ENCODE results near the gene NEURL1. TPM values are rescaled to one million over a fixed set of nuclear protein-coding genes. Genes with fewer than 3 reads are reported as not detected.

NEURL1 gene
- total and polyA plus RNA-seq, 2 donors, result 1.6 to 3.0 TPM

DNA sequence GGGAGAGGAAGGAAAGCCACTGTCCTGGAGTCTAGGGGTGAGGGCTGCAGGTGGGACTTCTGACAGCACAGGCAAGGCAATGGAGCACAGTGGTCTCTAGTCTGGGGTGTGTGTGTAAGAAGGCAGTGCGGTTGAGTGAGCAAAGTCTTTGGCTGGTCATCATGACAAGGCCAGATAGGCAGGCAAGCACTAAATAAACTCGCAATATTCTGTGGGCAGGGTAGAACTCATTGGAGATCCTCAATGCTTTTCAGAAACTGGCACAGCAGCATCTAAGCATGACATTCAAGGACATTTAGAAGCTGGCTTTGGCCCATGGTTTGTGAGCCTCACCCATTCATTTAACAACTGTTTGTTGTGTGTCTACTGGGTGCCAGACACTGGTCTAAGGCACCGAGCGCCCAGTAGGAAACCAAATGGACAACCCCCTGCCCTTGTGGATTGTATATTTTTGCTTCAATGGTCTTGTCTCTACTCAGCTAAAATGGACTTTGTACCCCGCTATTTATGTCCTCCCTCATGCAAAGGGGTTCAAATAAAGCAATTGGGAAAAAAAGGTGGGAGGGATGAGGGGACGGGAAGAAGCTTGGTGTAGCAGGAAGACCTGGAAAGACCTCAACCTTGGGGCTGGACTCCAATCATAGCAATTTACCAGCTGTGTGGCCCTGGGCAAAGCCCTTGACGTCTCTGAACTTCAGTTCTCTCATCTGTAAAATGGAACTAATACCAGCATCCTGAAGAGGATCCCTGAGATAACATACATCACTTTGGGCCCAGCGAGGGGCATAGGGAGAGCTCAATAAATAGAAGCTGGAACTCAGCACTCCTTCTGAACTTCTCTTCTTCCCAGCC is 116.0 kb downstream of the NEURL1 start:
- WGBS, result 98% methylated on average over 8 of the region's 8 CpGs
- H3K4me1 ChIP-seq (ENCODE audit: control insufficient read depth in 2 of 2, insufficient read depth in 2 of 2, low read length in 2 of 2), result no peaks in the 10 kb centered on the region
- no peaks in the 10 kb centered on the region for H3K9me3 ChIP-seq (ENCODE audit: control insufficient read depth in 2 of 2, insufficient read depth in 1 of 2, low read length in 1 of 2)
- H3K27me3 ChIP-seq (ENCODE audit: control insufficient read depth in 2 of 2, insufficient read depth in 1 of 2, low read length in 1 of 2), result no peaks in the 10 kb centered on the region
- no peak overlapping the region for H3K4me3 ChIP-seq (ENCODE audit: low read length in 2 of 2)
- peaks cover 8% of the 10 kb centered on the region in 2 donors for H3K36me3 ChIP-seq (ENCODE audit: control insufficient read depth in 2 of 2, insufficient read depth in 2 of 2, low read length in 1 of 2)
- H3K27ac ChIP-seq (ENCODE audit: low read depth in 1 of 2, low read length in 1 of 2), result no peak overlapping the region
- DNase-seq (ENCODE audit: low read depth in 6 of 9, low spot score in 9 of 9), result no peak

DNA sequence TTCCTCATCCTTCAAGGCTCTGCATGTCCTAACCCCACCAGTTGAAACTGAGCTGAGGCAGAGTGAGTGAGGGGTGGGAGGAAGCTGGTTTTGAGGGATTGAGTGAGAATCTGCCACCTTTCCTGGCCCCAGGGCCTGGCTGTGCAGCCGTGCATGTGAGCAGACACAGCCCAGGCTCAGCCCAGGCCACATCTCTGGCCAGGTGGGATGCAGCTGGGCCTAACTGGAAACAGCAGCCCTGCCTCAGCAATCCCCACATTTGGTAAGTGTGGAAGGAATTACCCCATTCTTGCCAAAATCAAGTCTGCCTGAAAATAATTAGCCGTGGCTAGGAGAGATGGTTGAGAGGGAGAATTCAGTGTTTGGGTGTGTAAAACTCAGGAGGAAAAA is 116.6 kb downstream of the NEURL1 start:
- peaks cover 0 to 2% of the 10 kb centered on the region in 2 donors for H3K4me1 ChIP-seq (ENCODE audit: control insufficient read depth in 2 of 2, insufficient read depth in 2 of 2, low read length in 2 of 2)
- no peak overlapping the region for H3K27ac ChIP-seq (ENCODE audit: low read depth in 1 of 2, low read length in 1 of 2)
- DNase-seq (ENCODE audit: low read depth in 6 of 9, low spot score in 9 of 9), result no peak
- peaks cover 6 to 8% of the 10 kb centered on the region in 2 donors for H3K36me3 ChIP-seq (ENCODE audit: control insufficient read depth in 2 of 2, insufficient read depth in 2 of 2, low read length in 1 of 2)
- no peaks in the 10 kb centered on the region for H3K27me3 ChIP-seq (ENCODE audit: control insufficient read depth in 2 of 2, insufficient read depth in 1 of 2, low read length in 1 of 2)
- H3K4me3 ChIP-seq (ENCODE audit: low read length in 2 of 2), result no peak overlapping the region
- no peaks in the 10 kb centered on the region for H3K9me3 ChIP-seq (ENCODE audit: control insufficient read depth in 2 of 2, insufficient read depth in 1 of 2, low read length in 1 of 2)
- 96% methylated on average over 2 of the region's 2 CpGs for WGBS

DNA sequence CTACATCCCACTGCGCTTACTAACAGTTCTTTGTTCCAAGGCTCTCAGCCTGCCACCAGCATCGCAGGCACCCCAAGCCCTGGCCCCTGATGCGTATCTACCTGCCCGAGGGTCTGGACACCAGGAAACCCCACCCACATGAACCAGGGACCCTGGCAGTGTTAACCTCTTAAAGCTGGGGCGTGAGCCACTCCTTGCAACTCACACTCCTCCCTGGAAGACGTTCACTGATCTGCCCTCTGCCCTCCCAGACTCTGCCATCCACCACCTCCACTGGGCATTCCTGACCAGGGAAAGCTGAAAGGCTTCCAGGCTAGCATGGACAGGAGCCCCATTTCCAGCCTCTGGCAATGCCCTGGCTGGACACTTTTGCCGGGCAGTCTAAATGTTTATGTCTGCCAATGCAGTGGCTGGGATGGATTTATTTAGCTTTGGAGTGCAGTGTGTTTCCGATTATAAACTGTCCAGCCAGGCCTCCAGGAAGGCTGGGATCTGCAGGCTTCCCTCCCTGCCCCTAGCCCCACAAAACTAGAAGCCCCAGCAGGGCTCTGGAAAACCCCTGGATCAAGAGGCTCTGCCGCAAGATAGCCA is 117.5 kb downstream of the NEURL1 start:
- H3K36me3 ChIP-seq (ENCODE audit: control insufficient read depth in 2 of 2, insufficient read depth in 2 of 2, low read length in 1 of 2), result peaks cover 6 to 8% of the 10 kb centered on the region in 2 donors
- H3K4me3 ChIP-seq (ENCODE audit: low read length in 2 of 2), result no peak overlapping the region
- H3K4me1 ChIP-seq (ENCODE audit: control insufficient read depth in 2 of 2, insufficient read depth in 2 of 2, low read length in 2 of 2), result peaks cover 0 to 2% of the 10 kb centered on the region in 2 donors
- DNase-seq (ENCODE audit: low read depth in 6 of 9, low spot score in 9 of 9), result no peak
- no peaks in the 10 kb centered on the region for H3K9me3 ChIP-seq (ENCODE audit: control insufficient read depth in 2 of 2, insufficient read depth in 1 of 2, low read length in 1 of 2)
- WGBS, result 94% methylated on average over 9 of the region's 9 CpGs
- H3K27me3 ChIP-seq (ENCODE audit: control insufficient read depth in 2 of 2, insufficient read depth in 1 of 2, low read length in 1 of 2), result no peaks in the 10 kb centered on the region
- no peak overlapping the region for H3K27ac ChIP-seq (ENCODE audit: low read depth in 1 of 2, low read length in 1 of 2)

GRCh38 chr10:103612462-103613365 is 119.2 kb downstream of the NEURL1 start:
- DNase-seq (ENCODE audit: low read depth in 6 of 9, low spot score in 9 of 9), result no peak
- Histone ChIP-seq H3K9me3 (ENCODE audit: control insufficient read depth in 2 of 2, insufficient read depth in 1 of 2, low read length in 1 of 2) (no peaks in the 10 kb centered on the region), H3K27me3 (ENCODE audit: control insufficient read depth in 2 of 2, insufficient read depth in 1 of 2, low read length in 1 of 2) (no peaks in the 10 kb centered on the region), H3K4me1 (ENCODE audit: control insufficient read depth in 2 of 2, insufficient read depth in 2 of 2, low read length in 2 of 2) (peaks cover 0 to 2% of the 10 kb centered on the region in 2 donors), H3K4me3 (ENCODE audit: low read length in 2 of 2) (no peak overlapping the region), H3K36me3 (ENCODE audit: control insufficient read depth in 2 of 2, insufficient read depth in 2 of 2, low read length in 1 of 2) (peaks cover 8 to 10% of the 10 kb centered on the region in 2 donors), H3K27ac (ENCODE audit: low read depth in 1 of 2, low read length in 1 of 2) (no peak overlapping the region)
- 96% methylated on average over 17 of the region's 17 CpGs for WGBS

GRCh38 chr10:103613616-103614015 is 120.1 kb downstream of the NEURL1 start:
- H3K27ac ChIP-seq (ENCODE audit: low read depth in 1 of 2, low read length in 1 of 2), result no peak overlapping the region
- no peaks in the 10 kb centered on the region for H3K27me3 ChIP-seq (ENCODE audit: control insufficient read depth in 2 of 2, insufficient read depth in 1 of 2, low read length in 1 of 2)
- DNase-seq (ENCODE audit: low read depth in 6 of 9, low spot score in 9 of 9), result no peak
- peaks cover 0 to 2% of the 10 kb centered on the region in 2 donors for H3K4me1 ChIP-seq (ENCODE audit: control insufficient read depth in 2 of 2, insufficient read depth in 2 of 2, low read length in 2 of 2)
- peaks cover 8 to 10% of the 10 kb centered on the region in 2 donors for H3K36me3 ChIP-seq (ENCODE audit: control insufficient read depth in 2 of 2, insufficient read depth in 2 of 2, low read length in 1 of 2)
- no peaks in the 10 kb centered on the region for H3K9me3 ChIP-seq (ENCODE audit: control insufficient read depth in 2 of 2, insufficient read depth in 1 of 2, low read length in 1 of 2)
- WGBS, result 97% methylated on average over 2 of the region's 2 CpGs
- H3K4me3 ChIP-seq (ENCODE audit: low read length in 2 of 2), result no peak overlapping the region

GRCh38 chr10:103614306-103615158 is 121.0 kb downstream of the NEURL1 start:
- H3K27ac ChIP-seq (ENCODE audit: low read depth in 1 of 2, low read length in 1 of 2), result no peak overlapping the region
- no peak overlapping the region for H3K4me3 ChIP-seq (ENCODE audit: low read length in 2 of 2)
- H3K27me3 ChIP-seq (ENCODE audit: control insufficient read depth in 2 of 2, insufficient read depth in 1 of 2, low read length in 1 of 2), result no peaks in the 10 kb centered on the region
- H3K4me1 ChIP-seq (ENCODE audit: control insufficient read depth in 2 of 2, insufficient read depth in 2 of 2, low read length in 2 of 2), result peaks cover 0 to 2% of the 10 kb centered on the region in 2 donors
- no peak for DNase-seq (ENCODE audit: low read depth in 6 of 9, low spot score in 9 of 9)
- WGBS, result 95% methylated on average over 14 of the region's 14 CpGs
- peaks cover 8 to 10% of the 10 kb centered on the region in 2 donors for H3K36me3 ChIP-seq (ENCODE audit: control insufficient read depth in 2 of 2, insufficient read depth in 2 of 2, low read length in 1 of 2)
- H3K9me3 ChIP-seq (ENCODE audit: control insufficient read depth in 2 of 2, insufficient read depth in 1 of 2, low read length in 1 of 2), result no peaks in the 10 kb centered on the region

DNA sequence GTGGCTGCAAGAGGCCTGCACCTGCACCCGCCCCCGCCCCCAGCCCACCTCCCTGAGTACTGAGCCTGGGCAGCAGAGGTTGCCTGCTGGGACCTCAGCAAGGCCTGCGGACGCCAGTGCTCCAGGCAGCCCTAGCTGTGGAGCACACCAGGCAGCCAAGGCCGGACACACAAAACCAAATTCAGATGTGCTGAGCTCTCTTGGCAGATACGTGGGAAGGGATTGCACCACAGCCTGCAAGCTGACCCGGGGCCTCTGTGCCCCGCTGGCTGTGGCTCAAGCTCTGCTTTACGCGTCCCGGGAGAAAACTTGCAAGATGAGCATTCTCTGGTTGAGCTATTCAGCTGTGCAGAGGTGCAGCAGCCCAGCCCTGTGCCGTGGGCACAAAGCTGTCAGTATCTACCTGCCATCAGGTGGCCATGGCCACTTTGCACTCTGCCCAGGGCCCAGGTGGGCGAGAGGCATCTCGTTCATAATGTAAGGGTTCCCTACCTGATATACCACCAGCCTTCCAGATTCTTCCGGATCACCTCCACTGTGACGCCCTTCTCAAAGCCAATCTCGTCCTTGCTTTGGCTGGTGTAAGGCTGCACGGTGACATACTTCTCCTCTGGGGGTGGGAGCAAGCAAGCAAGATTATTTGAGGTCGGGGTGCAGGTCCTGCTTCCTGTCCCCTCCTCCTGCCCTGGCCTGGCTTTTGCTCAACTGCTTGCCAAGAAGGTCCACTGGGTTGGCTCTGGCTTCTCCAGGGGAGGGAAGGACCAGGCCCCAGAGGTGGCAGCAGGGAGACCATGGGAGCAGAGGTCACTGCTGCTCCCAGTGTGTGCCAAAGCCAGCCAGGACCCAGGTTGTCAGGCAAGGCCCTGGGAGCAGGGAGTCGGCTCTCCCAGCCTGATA is 123.4 kb downstream of the NEURL1 start:
- peaks cover 1 to 2% of the 10 kb centered on the region in 2 donors for H3K4me1 ChIP-seq (ENCODE audit: control insufficient read depth in 2 of 2, insufficient read depth in 2 of 2, low read length in 2 of 2)
- no peaks in the 10 kb centered on the region for H3K27me3 ChIP-seq (ENCODE audit: control insufficient read depth in 2 of 2, insufficient read depth in 1 of 2, low read length in 1 of 2)
- no peak overlapping the region for H3K4me3 ChIP-seq (ENCODE audit: low read length in 2 of 2)
- no peaks in the 10 kb centered on the region for H3K9me3 ChIP-seq (ENCODE audit: control insufficient read depth in 2 of 2, insufficient read depth in 1 of 2, low read length in 1 of 2)
- peaks cover 0 to 7% of the 10 kb centered on the region in 2 donors for H3K36me3 ChIP-seq (ENCODE audit: control insufficient read depth in 2 of 2, insufficient read depth in 2 of 2, low read length in 1 of 2)
- WGBS, result 92% methylated on average over 20 of the region's 20 CpGs
- no peak overlapping the region for H3K27ac ChIP-seq (ENCODE audit: low read depth in 1 of 2, low read length in 1 of 2)
- DNase-seq (ENCODE audit: low read depth in 6 of 9, low spot score in 9 of 9), result no peak
